ENCODE results near the gene GRM1. TPM values are rescaled to one million over a fixed set of nuclear protein-coding genes. Genes with fewer than 3 reads are reported as not detected.

GRM1 gene
- total and polyA plus RNA-seq, 5 experiments from 2014 or later, result not detected

- no peak for ATAC-seq
- H3K9me3 Mint-ChIP-seq, result peaks cover 7 to 17% (median 12%) of the 10 kb centered on the region in 9 donors
- H3K4me3 Mint-ChIP-seq, result no peak overlapping the region
- H3K4me1 Mint-ChIP-seq, result no peaks in the 10 kb centered on the region
- H3K36me3 Mint-ChIP-seq, result peaks cover 0 to 7% (median 0%) of the 10 kb centered on the region in 3 donors
- H3K27ac Mint-ChIP-seq, result no peak overlapping the region
- POLR2A ChIA-PET, result no interaction called here
- DNase-seq, result no peak
- H3K27me3 Mint-ChIP-seq, result peaks cover 0 to 23% (median 6%) of the 10 kb centered on the region in 5 donors
Measured at GRCh38 chr6:146106532-146106931, 77.7 kb downstream of the GRM1 start.

- Mint-ChIP-seq H3K36me3 (peaks cover 0 to 7% (median 0%) of the 10 kb centered on the region in 3 donors), H3K4me1 (no peaks in the 10 kb centered on the region), H3K4me3 (no peak overlapping the region), H3K27ac (no peak overlapping the region), H3K9me3 (peaks cover 3 to 17% (median 11%) of the 10 kb centered on the region in 9 donors), H3K27me3 (peaks cover 0 to 10% (median 0%) of the 10 kb centered on the region in 5 donors)
- ATAC-seq (no peak), DNase-seq (no peak)
- POLR2A ChIA-PET, result no interaction called here
Measured at GRCh38 chr6:146110990-146111389, 82.1 kb downstream of the GRM1 start.

DNA sequence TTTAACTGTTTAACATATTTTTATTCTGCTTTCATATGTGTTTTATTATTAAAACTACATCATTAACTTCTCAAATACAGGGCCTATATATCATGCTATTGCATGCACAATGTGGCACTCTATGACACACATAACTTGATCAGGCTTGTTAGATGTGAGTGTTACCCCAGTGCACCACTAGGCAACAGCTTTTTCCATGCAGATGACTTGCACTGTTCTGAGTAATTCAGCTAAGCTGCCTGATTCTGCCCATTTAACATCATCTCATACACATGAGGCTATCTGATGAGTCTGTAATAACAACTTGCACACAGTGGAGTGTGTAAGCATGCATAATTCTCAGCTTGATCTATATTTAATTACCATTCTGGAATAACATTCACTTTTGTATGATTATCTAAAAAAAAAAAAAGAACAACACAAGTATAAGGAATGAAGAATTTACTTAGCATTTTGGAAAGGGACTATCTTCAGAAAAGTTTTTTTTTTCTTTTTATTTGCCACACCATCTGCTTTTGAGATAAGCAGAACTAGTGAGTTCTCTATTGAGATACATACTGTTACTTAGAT, 83.1 kb downstream of the GRM1 start:
- no peak overlapping the region for H3K27ac Mint-ChIP-seq
- H3K27me3 Mint-ChIP-seq, result peaks cover 0 to 10% (median 0%) of the 10 kb centered on the region in 5 donors
- no peaks in the 10 kb centered on the region for H3K4me1 Mint-ChIP-seq
- peaks cover 3 to 17% (median 11%) of the 10 kb centered on the region in 9 donors for H3K9me3 Mint-ChIP-seq
- peaks cover 0 to 7% (median 0%) of the 10 kb centered on the region in 3 donors for H3K36me3 Mint-ChIP-seq
- ATAC-seq (no peak), DNase-seq (no peak)
- POLR2A ChIA-PET, result no interaction called here
- H3K4me3 Mint-ChIP-seq, result no peak overlapping the region

DNA sequence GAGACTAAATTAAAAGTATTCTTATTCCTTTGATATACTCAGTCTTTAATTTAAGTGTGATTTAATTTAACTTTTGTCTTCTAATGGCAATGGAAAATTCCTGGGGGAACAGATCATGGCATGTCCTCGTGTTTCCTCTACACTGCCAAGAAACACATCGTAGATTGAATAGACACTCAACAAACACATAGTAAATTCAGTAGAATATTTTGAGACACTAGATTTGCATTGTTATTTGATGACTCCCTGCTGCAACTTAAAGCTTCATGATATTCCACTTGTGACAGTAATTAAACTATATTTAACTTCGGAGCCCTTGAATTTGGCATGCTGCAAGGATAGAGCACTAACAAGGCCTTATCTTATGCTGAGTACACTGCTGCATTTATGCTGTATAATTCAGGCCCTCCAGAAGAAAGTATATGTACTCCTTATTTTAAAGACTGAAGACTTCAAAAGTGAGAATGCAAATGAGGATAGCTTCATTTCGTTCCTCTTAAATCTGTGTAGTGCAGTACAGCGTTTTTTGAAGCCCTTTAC, 84.3 kb downstream of the GRM1 start:
- DNase-seq, result no peak
- no peaks in the 10 kb centered on the region for H3K4me1 Mint-ChIP-seq
- H3K27me3 Mint-ChIP-seq, result peaks cover 0 to 10% (median 0%) of the 10 kb centered on the region in 5 donors
- peaks cover 0 to 7% (median 0%) of the 10 kb centered on the region in 3 donors for H3K36me3 Mint-ChIP-seq
- no peak overlapping the region for H3K27ac Mint-ChIP-seq
- H3K9me3 Mint-ChIP-seq, result peaks cover 3 to 16% (median 11%) of the 10 kb centered on the region in 9 donors
- no peak overlapping the region for H3K4me3 Mint-ChIP-seq
- no peak for ATAC-seq
- POLR2A ChIA-PET, result no interaction called here

GRCh38 chr6:146123616-146124015, 94.8 kb downstream of the GRM1 start:
- no peaks in the 10 kb centered on the region for H3K4me1 Mint-ChIP-seq
- H3K4me3 Mint-ChIP-seq, result no peak overlapping the region
- peaks cover 0 to 3% (median 0%) of the 10 kb centered on the region in 3 donors for H3K36me3 Mint-ChIP-seq
- no peak overlapping the region for H3K27ac Mint-ChIP-seq
- H3K27me3 Mint-ChIP-seq, result peaks cover 1 to 14% (median 8%) of the 10 kb centered on the region in 5 donors
- POLR2A ChIA-PET, result no interaction called here
- ATAC-seq (no peak), DNase-seq (no peak)
- H3K9me3 Mint-ChIP-seq, result peaks cover 0 to 4% (median 0%) of the 10 kb centered on the region in 9 donors

DNA sequence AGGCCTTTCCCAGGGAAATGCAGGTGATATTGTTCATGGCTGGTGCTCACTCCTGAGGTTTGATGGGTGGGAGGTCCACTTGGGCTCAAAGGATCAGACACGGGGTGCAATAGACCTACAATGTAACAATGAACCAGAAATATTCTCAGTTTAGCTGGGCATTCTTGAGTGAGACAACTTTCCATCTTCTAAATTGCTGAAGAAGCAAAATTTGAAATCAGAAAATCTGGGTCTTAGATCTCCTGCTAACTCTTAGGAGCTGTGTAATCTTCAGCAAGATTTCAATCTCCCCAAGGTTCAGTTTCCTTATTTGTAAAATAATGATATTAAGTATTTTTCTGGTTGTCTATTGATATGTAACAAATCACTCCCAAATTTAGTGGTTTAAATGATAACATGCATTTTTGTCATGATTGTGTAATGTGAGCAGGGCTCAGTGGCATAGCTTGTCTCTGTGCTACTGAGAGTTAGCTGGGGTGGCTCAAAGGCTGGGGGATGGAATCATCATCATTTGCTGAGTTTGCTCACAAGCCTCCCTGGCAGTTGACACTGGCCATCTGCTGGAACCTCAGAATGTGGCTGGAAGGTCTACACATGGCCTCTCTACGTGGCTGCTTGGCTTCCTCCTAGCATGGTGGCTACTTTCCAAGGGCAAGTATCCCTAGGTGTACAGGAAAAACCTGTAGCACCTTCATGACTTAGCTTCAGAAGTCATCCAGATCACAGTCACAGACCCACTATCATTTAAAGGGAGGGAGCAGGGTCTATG, 98.8 kb downstream of the GRM1 start:
- peaks cover 1 to 15% (median 8%) of the 10 kb centered on the region in 5 donors for H3K27me3 Mint-ChIP-seq
- POLR2A ChIA-PET, result no interaction called here
- H3K4me3 Mint-ChIP-seq, result no peak overlapping the region
- peaks cover 0 to 2% (median 0%) of the 10 kb centered on the region in 9 donors for H3K9me3 Mint-ChIP-seq
- H3K4me1 Mint-ChIP-seq, result no peaks in the 10 kb centered on the region
- no peaks in the 10 kb centered on the region for H3K36me3 Mint-ChIP-seq
- DNase-seq (no peak), ATAC-seq (no peak)
- no peak overlapping the region for H3K27ac Mint-ChIP-seq

- Mint-ChIP-seq H3K4me1 (no peaks in the 10 kb centered on the region), H3K4me3 (no peak overlapping the region), H3K27me3 (peaks cover 0 to 11% (median 0%) of the 10 kb centered on the region in 5 donors), H3K36me3 (no peaks in the 10 kb centered on the region), H3K9me3 (peaks cover 0 to 13% (median 8%) of the 10 kb centered on the region in 9 donors), H3K27ac (no peak overlapping the region)
- POLR2A ChIA-PET, result no interaction called here
- DNase-seq (no peak), ATAC-seq (no peak)
Measured at GRCh38 chr6:146133866-146134265, 105.0 kb downstream of the GRM1 start.

GRCh38 chr6:146135167-146135566, 106.3 kb downstream of the GRM1 start:
- H3K27ac Mint-ChIP-seq, result no peak overlapping the region
- peaks cover 0 to 7% (median 0%) of the 10 kb centered on the region in 5 donors for H3K27me3 Mint-ChIP-seq
- H3K4me3 Mint-ChIP-seq, result no peak overlapping the region
- H3K4me1 Mint-ChIP-seq, result no peaks in the 10 kb centered on the region
- H3K36me3 Mint-ChIP-seq, result no peaks in the 10 kb centered on the region
- ATAC-seq, result no peak
- peaks cover 0 to 13% (median 9%) of the 10 kb centered on the region in 9 donors for H3K9me3 Mint-ChIP-seq
- DNase-seq, result no peak
- POLR2A ChIA-PET, result no interaction called here

GRCh38 chr6:146146836-146147235, 118.0 kb downstream of the GRM1 start:
- H3K4me1 Mint-ChIP-seq, result peaks cover 0 to 3% (median 0%) of the 10 kb centered on the region in 4 donors
- no peaks in the 10 kb centered on the region for H3K36me3 Mint-ChIP-seq
- peaks cover 0 to 4% (median 2%) of the 10 kb centered on the region in 5 donors for H3K27me3 Mint-ChIP-seq
- H3K4me3 Mint-ChIP-seq, result no peak overlapping the region
- DNase-seq (no peak), ATAC-seq (no peak)
- H3K9me3 Mint-ChIP-seq, result no peaks in the 10 kb centered on the region
- no peak overlapping the region for H3K27ac Mint-ChIP-seq
- POLR2A ChIA-PET, result no interaction called here

GRCh38 chr6:146149770-146150169, 120.9 kb downstream of the GRM1 start:
- Mint-ChIP-seq H3K27me3 (peaks cover 0 to 8% (median 2%) of the 10 kb centered on the region in 5 donors), H3K4me3 (no peak overlapping the region), H3K36me3 (no peaks in the 10 kb centered on the region), H3K4me1 (peaks cover 0 to 3% (median 0%) of the 10 kb centered on the region in 4 donors), H3K27ac (peak overlapping the region in 1 of 10 donors; percentile 24), H3K9me3 (no peaks in the 10 kb centered on the region)
- POLR2A ChIA-PET, result no interaction called here
- ATAC-seq, result no peak
- no peak for DNase-seq

DNA sequence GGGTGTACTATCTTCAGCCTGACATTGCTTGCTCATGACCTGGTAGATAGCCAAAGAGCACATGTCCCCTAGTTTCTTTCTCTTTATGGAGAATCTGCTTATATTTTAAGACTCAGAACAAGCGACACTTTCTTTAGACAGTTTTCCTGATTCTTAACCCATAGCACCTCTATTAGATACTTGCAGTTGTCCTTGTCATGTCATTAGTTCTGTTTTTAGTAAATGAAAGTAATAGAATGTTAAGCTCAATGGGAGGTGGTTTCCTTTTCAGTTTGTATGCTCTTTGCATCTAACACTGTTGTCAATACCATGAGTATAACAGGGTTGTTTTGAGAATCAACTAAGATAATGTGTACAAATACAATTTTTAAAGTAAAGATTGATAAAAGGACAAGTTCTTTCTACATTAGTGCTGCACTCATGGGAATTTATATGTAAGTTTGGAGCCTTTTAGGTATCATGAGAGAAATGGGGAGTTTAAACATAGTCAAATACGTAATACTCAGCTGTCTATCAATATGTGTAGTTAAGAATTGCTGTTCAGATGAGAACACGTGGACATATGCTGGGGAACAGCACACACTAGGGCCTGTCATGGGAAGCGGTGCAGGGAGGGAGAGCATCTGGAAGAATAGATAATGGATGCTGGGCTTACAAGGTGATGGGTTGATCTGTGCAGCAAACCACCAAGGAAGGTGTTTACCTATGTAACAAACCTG, 124.3 kb downstream of the GRM1 start:
- peaks cover 0 to 8% (median 2%) of the 10 kb centered on the region in 5 donors for H3K27me3 Mint-ChIP-seq
- ATAC-seq (no peak), DNase-seq (no peak)
- no peak overlapping the region for H3K4me3 Mint-ChIP-seq
- peaks cover 0 to 3% (median 0%) of the 10 kb centered on the region in 4 donors for H3K4me1 Mint-ChIP-seq
- H3K9me3 Mint-ChIP-seq, result no peaks in the 10 kb centered on the region
- POLR2A ChIA-PET, result no interaction called here
- no peak overlapping the region for H3K27ac Mint-ChIP-seq
- no peaks in the 10 kb centered on the region for H3K36me3 Mint-ChIP-seq

- H3K4me3 Mint-ChIP-seq, result no peak overlapping the region
- ATAC-seq, result no peak
- H3K27ac Mint-ChIP-seq, result no peak overlapping the region
- H3K27me3 Mint-ChIP-seq, result peaks cover 0 to 8% (median 2%) of the 10 kb centered on the region in 5 donors
- H3K36me3 Mint-ChIP-seq, result no peaks in the 10 kb centered on the region
- peaks cover 0 to 3% (median 0%) of the 10 kb centered on the region in 4 donors for H3K4me1 Mint-ChIP-seq
- POLR2A ChIA-PET, result no interaction called here
- no peaks in the 10 kb centered on the region for H3K9me3 Mint-ChIP-seq
- DNase-seq, result no peak
Measured at GRCh38 chr6:146154197-146154596, 125.3 kb downstream of the GRM1 start.

- Mint-ChIP-seq H3K4me1 (no peaks in the 10 kb centered on the region), H3K4me3 (no peak overlapping the region), H3K27me3 (no peaks in the 10 kb centered on the region), H3K36me3 (no peaks in the 10 kb centered on the region), H3K27ac (no peak overlapping the region), H3K9me3 (peaks cover 0 to 6% (median 0%) of the 10 kb centered on the region in 9 donors)
- POLR2A ChIA-PET, result no interaction called here
- DNase-seq (no peak), ATAC-seq (no peak)
Measured at GRCh38 chr6:146161664-146162063, 132.8 kb downstream of the GRM1 start.
